HG03558 (cell line): Measurements from ENCODE around the gene PPIL4.

Source experiments
- ATAC-seq: cut with Tn5 transposase; IDR thresholded peaks from one replicate; pipeline ENCODE4 v1.9.1; 2021; ENCODE audit warnings: moderate number of reproducible peaks; ENCODE audit not compliant: unreplicated experiment; ENCODE audit errors: extremely low read depth

The PPIL4 gene, protein sequence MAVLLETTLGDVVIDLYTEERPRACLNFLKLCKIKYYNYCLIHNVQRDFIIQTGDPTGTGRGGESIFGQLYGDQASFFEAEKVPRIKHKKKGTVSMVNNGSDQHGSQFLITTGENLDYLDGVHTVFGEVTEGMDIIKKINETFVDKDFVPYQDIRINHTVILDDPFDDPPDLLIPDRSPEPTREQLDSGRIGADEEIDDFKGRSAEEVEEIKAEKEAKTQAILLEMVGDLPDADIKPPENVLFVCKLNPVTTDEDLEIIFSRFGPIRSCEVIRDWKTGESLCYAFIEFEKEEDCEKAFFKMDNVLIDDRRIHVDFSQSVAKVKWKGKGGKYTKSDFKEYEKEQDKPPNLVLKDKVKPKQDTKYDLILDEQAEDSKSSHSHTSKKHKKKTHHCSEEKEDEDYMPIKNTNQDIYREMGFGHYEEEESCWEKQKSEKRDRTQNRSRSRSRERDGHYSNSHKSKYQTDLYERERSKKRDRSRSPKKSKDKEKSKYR

GRCh38 chr6:149545754-149546471 is at the start of gene PPIL4:
Gene PPIL4, minus strand, starts transcription at chr6:149546043. Its CDS starts 38 bp downstream, at chr6:149546005.
- ATAC-seq, result peak; percentile 82

- no peak for ATAC-seq
Observed at GRCh38 chr6:149593408-149593807, 47.6 kb upstream of the PPIL4 start.

GRCh38 chr6:149592983-149593382 is 47.1 kb upstream of the PPIL4 start:
- ATAC-seq, result no peak

- no peak for ATAC-seq
Observed at GRCh38 chr6:149586149-149586548, 40.3 kb upstream of the PPIL4 start.

DNA sequence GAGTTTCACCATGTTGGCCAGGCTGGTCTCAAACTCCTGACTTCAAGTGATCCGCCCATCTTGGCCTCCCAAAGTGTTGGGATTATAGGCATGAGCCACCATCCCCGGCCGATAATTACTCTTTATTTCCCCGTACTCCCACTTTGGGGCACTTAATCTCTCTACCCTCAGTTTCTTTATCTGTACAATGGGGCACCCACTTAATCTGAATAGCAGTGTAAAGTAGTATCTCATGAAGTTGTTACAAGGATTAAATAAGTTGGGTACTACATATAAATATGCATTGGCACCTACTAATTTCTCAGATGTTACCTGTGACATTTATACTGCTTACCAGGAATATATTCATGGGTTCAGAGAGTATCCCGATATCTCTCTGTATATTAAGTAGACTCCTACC is 35.5 kb upstream of the PPIL4 start:
- ATAC-seq, result no peak

GRCh38 chr6:149580880-149581279 is 35.0 kb upstream of the PPIL4 start:
- no peak for ATAC-seq

DNA sequence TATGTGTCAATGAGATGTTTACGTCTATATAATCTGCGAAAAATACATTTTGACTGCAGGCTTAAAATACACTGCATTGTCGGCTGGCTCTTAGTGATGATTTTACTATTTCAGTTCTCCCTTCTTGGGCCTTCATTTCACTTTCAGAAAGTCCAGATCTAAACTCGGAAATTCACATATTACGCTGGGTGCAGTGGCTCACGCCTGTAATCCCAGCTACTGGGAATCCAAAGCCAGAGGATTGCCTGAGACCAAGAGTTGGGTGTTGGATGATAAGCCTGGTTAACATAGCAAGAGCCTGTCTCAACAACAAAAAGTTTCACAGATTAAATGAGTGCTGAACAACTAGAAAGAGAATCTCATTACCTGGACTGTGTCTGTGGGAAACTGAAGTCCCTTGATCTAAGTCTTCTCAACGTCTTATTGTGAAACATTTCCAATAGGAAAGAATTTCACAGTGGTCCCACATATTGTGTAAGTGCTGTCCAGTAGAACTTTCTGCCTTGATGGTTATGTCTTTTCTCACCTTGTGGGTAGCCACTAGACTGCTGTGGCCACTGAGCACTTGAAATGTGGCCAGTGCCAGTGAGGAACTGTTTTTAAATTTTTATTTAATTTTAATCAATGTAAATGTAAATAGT is 22.2 kb upstream of the PPIL4 start:
- no peak for ATAC-seq

DNA sequence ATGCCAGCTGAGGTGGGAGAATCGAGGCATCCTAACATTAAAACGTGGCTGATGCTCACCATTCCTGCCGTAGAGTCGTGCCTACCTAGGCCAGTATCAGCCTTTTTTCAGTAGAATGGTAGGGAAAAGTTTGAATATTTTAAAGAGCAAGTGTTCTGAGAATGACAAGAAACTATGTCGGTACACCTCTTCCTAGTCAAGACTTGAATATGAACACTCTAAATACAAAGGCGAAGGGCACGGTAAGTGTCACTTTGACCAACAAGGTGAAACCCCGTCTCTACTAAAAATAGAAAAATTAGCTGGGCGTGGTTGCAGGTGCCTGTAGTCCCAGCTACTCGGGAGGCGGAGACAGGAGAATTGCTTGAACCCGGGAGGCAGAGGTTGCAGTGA is 21.3 kb upstream of the PPIL4 start:
- ATAC-seq, result no peak

GRCh38 chr6:149566410-149567193 is 20.8 kb upstream of the PPIL4 start:
- ATAC-seq, result no peak

GRCh38 chr6:149565527-149566409 is 19.9 kb upstream of the PPIL4 start, which contains the start of gene GINM1:
Gene GINM1, plus strand, starts transcription at chr6:149566375. Its CDS starts 40 bp downstream, at chr6:149566415.
- ATAC-seq, result peak; percentile 57

DNA sequence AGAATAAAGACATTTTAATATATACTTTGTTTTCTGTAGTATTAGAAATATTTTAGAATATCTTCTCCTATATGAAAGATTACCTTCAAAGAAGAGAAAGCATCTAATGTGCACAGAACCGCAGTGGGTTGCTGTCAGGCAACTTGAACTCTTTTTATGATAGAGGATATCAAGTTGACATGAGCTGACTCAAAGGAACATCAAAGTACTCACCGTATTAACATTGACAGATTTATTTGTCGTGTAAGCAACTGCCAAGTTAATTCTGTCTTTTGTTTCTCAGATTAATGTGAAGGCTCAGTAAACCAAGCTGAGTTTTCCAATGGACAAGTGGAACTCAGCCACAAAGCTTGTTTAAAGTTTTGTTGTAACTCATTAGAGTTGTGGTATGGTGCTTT is 18.1 kb upstream of the PPIL4 start:
- no peak for ATAC-seq

DNA sequence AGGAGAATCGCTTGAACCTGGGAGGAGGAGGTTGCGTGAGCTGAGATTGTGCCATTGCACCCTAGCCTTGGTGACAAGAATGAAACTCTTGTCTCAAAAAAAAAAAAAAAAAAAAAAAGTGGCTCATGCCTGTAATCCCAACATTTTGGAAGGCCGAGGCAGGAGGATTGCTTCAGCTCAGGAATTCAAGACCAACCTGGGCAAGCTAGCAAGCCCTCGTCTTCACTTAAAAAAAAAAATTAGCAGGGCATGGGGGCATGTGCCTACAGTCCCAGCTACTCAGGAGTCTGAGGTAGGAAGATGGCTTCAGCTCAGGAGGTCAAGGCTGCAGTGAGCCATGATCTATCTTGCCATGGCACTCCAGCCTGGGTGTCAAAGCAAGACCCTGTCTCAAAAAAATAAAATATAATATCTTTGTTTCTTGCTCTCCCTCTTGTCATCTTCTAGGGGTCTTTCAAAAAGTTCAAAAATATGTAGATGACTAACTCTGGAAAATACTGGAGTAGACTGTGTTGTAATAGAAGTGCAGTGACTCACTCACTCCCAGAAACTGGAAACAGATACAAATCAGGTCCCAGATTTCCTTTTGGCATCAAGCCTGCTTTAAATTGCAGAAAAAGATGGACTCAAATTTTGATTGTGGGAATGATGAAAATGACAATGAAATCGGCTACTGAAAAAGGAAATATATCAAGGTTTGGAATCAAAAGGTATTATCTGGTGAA is 17.5 kb upstream of the PPIL4 start:
- ATAC-seq, result no peak

- no peak for ATAC-seq
Observed at GRCh38 chr6:149560736-149561135, 14.9 kb upstream of the PPIL4 start.

GRCh38 chr6:149559389-149559788 is 13.5 kb upstream of the PPIL4 start:
- no peak for ATAC-seq

GRCh38 chr6:149558029-149558428 is 12.2 kb upstream of the PPIL4 start:
- no peak for ATAC-seq

- ATAC-seq, result no peak
Observed at GRCh38 chr6:149551920-149552319, 6.1 kb upstream of the PPIL4 start.

- ATAC-seq, result no peak
Observed at GRCh38 chr6:149545258-149545753, 537 bp downstream of the PPIL4 start.

DNA sequence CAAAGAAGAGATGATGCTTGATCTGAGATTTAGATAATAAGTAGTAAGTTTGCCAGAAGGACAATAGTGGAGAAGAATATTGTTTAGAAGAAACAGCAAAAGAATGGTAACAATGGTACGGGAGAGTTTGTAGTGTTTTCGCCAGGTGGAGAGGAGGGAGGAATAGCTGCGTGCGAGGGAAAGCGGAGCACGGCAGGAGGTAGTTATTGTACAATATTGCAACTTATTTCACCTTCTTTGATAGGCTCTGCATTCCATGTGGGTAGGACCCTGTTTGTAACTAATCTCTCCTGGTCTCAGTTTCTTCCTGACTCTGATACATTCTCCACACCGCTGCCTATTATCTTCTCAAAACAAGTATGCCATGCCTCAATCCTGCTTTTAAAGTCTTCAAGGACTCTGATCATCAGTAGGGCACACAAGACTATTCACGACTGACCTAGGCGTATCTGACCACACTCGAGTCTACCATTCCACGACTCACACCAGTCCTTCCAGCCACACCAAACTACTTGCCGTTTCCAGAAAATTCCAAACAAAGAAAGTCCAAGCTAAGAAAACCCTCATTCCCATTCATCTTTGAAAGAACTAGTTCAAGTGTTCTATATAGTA is 1.1 kb downstream of the PPIL4 start:
- no peak for ATAC-seq
